Spleen (tissue), 7 donors: Measurements from ENCODE around the gene GLRX.

Experiments
- CTCF ChIP-seq, 11 experiments: fragments of 200-600 bp in 7 of 11; fragments of 450-650 bp in 4 of 11; sonication (generic) in 4 of 11; IDR thresholded peaks in 8 of 11; conservative IDR thresholded peaks in 3 of 11; 1 replicate in 7 of 11; 2 replicates in 4 of 11; pipeline versions ENCODE4 v1.4.0 to v1.8.0; 2016 to 2021; ENCODE audit warnings: antibody characterized with exemption in 11 of 11, inconsistent platforms in 4 of 11, mild to moderate bottlenecking in 1 of 11
- POLR2A ChIP-seq, 3 donors: fragments of 450-650 bp; IDR thresholded peaks; one replicate each; pipeline ENCODE4 v1.5.1; 2017; ENCODE audit warnings: antibody characterized with exemption in 3 of 3, mild to moderate bottlenecking in 1 of 3
- donor health status: DM: no; HTN: no; CAD: no; lungs with moderate emphysema.
- donor health status: DM: no; HTN: no; CAD: no.
- donor health status: DM: no; HTN: no; CAD: no.

DNA sequence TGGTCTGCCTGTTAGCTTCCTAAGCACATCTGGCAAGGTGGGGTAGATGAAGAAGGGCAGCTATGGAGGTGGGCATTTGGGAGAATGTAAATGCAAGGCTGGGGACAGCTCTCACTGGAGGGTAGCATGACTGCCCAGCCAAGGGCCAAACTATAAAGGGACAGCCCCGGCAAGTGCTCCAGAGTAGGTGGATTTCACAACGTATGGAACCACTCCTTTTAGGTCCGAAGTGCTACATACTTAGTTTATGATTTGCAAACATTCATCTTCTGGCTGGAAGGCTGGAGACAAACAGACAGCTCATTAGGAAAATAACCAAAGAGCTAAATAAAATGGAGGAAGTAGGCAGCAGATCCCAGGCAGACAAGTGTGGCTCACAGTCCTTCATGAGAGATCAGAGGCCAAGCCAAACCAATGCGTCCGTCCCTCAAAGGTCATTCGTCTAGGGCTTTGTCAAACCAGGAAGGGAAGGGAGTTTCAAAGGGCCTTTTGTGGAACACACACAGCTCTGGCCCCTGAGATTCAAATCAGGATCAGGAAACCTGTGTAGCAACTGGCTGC, 42.5 kb upstream of the GLRX start:
- TF ChIP-seq CTCF (IDR thresholded peaks at IDR 0.05 in 8 of 11, conservative IDR thresholded peaks at IDR 0.05 in 3 of 11) (no peak), POLR2A (IDR thresholded peaks at IDR 0.05) (no peak)
